Brain microvascular endothelial cell (primary cell): ENCODE data around the gene NCK1.

Experiments
- DNase-seq: peaks from one replicate; pipeline ENCODE4 v3.0.0-alpha.2; 2020
- H3K27ac ChIP-seq: fragments of 250-450 bp; sonication (Bioruptor Pico); 2 replicates; pipeline ENCODE4 v1.5.1; 2020; ENCODE audit warnings: mild to moderate bottlenecking, moderate library complexity
- H3K27me3 ChIP-seq: fragments of 250-450 bp; sonication (Bioruptor Pico); replicated peaks from 2 replicates; pipeline ENCODE4 v1.5.1; 2020; ENCODE audit warnings: mild to moderate bottlenecking
- H3K36me3 ChIP-seq: fragments of 250-450 bp; sonication (Bioruptor Pico); replicated peaks from 2 replicates; pipeline ENCODE4 v1.5.1; 2020; ENCODE audit warnings: mild to moderate bottlenecking
- H3K4me3 ChIP-seq: 2 replicates; pipeline ENCODE4 v1.5.1; 2011; ENCODE audit warnings: low read depth, mild to moderate bottlenecking, control low read depth, low read length, moderate library complexity
- in situ Hi-C: cut with HindIII; loops from 2 replicates; pipeline ENCODE4 v1.10.0; 2017; ENCODE audit warnings: low sequenced_read_pairs, low pct_ligation_motif_present
- TF ChIP-seq, protein P1 (sequence below): IDR thresholded peaks from 2 replicates; pipeline ENCODE4 v1.5.1; 2011; ENCODE audit warnings: low read depth, mild to moderate bottlenecking, moderate library complexity, low read length, control low read depth, inconsistent platforms; ENCODE audit errors: missing control alignments

The NCK1 gene

DNA sequence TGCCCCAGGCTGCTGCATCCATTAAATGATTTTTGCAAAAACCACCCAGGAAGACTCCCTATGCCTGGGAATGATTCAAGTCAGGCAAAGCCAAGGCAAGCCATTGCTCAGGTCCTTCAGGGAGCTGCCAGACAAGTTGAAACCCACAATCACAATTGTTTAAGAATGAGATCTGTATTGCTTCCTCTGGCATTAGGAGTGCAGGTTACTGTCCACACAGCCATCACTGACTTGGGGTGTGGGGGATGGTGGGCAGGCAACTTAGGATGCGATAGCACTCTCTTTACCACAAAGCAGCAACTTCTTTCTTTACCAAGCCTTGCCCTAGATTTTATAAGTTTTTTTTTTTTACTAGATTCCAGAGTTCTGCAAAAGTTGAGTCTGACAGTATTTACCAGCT lies 80.8 kb downstream of the NCK1 start:
- no peak for DNase-seq
- Histone ChIP-seq H3K27me3 (no peaks in the 10 kb centered on the region), H3K4me3 (no peak overlapping the region), H3K27ac (no peak overlapping the region), H3K36me3 (no peaks in the 10 kb centered on the region)
- in situ Hi-C loops, result no loop called here
- TF ChIP-seq, protein P1, sequence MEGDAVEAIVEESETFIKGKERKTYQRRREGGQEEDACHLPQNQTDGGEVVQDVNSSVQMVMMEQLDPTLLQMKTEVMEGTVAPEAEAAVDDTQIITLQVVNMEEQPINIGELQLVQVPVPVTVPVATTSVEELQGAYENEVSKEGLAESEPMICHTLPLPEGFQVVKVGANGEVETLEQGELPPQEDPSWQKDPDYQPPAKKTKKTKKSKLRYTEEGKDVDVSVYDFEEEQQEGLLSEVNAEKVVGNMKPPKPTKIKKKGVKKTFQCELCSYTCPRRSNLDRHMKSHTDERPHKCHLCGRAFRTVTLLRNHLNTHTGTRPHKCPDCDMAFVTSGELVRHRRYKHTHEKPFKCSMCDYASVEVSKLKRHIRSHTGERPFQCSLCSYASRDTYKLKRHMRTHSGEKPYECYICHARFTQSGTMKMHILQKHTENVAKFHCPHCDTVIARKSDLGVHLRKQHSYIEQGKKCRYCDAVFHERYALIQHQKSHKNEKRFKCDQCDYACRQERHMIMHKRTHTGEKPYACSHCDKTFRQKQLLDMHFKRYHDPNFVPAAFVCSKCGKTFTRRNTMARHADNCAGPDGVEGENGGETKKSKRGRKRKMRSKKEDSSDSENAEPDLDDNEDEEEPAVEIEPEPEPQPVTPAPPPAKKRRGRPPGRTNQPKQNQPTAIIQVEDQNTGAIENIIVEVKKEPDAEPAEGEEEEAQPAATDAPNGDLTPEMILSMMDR, result no peak

DNA sequence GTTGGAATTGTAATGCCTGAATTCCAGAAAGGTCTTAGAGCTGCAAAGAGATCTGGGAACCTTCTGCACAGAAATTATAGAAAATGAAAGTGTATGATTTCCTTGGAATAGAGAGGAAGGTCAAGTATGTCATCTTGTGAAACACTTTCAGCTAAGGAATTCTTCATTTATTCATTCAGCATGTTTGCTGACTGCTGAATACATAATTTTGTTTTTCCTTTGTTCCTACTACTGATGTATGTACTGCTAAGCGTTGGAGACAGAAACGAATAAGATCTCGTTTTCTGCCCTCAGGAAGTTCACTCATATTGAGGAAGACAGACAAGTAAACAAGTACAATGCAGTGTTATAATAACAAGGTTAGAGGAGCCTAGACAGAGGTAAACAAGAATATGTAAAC lies 81.4 kb downstream of the NCK1 start:
- DNase-seq, result no peak
- no peaks in the 10 kb centered on the region for H3K36me3 ChIP-seq
- in situ Hi-C loops, result no loop called here
- H3K4me3 ChIP-seq, result no peak overlapping the region
- TF ChIP-seq, protein P1, result no peak
- no peak overlapping the region for H3K27ac ChIP-seq
- no peaks in the 10 kb centered on the region for H3K27me3 ChIP-seq

- TF ChIP-seq, protein P1, result no peak
- in situ Hi-C loops, result no loop called here
- no peak overlapping the region for H3K4me3 ChIP-seq
- H3K27ac ChIP-seq, result no peak overlapping the region
- no peaks in the 10 kb centered on the region for H3K36me3 ChIP-seq
- no peaks in the 10 kb centered on the region for H3K27me3 ChIP-seq
- no peak for DNase-seq
These were observed 85.0 kb downstream of the NCK1 start for GRCh38 chr3:136946978-136947377.

GRCh38 chr3:136947477-136947876 lies 85.5 kb downstream of the NCK1 start:
- H3K4me3 ChIP-seq, result no peak overlapping the region
- in situ Hi-C loops, result no loop called here
- H3K36me3 ChIP-seq, result no peaks in the 10 kb centered on the region
- TF ChIP-seq, protein P1, result no peak
- no peak overlapping the region for H3K27ac ChIP-seq
- no peak for DNase-seq
- no peaks in the 10 kb centered on the region for H3K27me3 ChIP-seq

DNA sequence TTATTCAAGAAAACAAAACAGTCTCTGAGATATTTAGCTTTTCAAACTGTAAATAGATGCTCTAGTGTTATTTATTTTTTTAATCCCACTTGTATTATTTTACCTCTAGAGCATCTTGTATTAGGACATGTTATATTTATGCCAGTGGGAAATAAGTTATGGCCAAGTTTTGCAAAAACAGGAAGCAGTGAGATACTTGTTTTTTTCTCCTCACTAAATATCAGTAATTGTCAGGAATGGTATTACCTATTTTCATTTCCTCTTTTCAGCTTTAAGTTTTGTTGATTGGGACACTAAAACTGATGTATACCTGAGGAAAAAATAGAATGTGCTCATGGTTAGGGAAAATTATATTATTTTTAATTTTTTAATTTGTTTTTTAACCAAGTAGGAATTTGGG lies 87.1 kb downstream of the NCK1 start:
- no peak overlapping the region for H3K27ac ChIP-seq
- in situ Hi-C loops, result no loop called here

GRCh38 chr3:136949708-136950107 lies 87.7 kb downstream of the NCK1 start:
- TF ChIP-seq, protein P1, result peak; percentile 43
- Histone ChIP-seq H3K27me3 (no peaks in the 10 kb centered on the region), H3K27ac (no peak overlapping the region), H3K4me3 (no peak overlapping the region), H3K36me3 (no peaks in the 10 kb centered on the region)
- in situ Hi-C loops, result no loop called here
- DNase-seq, result no peak

More for the DNA sequence above, 87.1 kb downstream of the NCK1 start:
- TF ChIP-seq, protein P1, result no peak
- H3K36me3 ChIP-seq, result no peaks in the 10 kb centered on the region
- H3K4me3 ChIP-seq, result no peak overlapping the region
- no peaks in the 10 kb centered on the region for H3K27me3 ChIP-seq
- DNase-seq, result no peak
